Suprapubic skin (tissue), 4 donors: ENCODE data around the gene SPAG8. TPM values are rescaled to one million over a fixed set of nuclear protein-coding genes. Genes with fewer than 3 reads are reported as not detected.

Experiments
- DNase-seq, 2 donors: peaks; one replicate each; pipeline ENCODE4 v3.0.0-alpha.2; 2019; ENCODE audit warnings: low spot score in 2 of 2
- H3K27ac ChIP-seq: fragments of 200-600 bp; sonication (generic); one replicate; pipeline ENCODE4 v1.5.1; 2019
- H3K27me3 ChIP-seq: fragments of 200-600 bp; sonication (generic); one replicate; pipeline ENCODE4 v1.5.1; 2019
- H3K36me3 ChIP-seq: fragments of 200-600 bp; sonication (generic); one replicate; pipeline ENCODE4 v1.5.1; 2019
- H3K4me1 ChIP-seq: fragments of 200-600 bp; sonication (generic); one replicate; pipeline ENCODE4 v1.5.1; 2019
- H3K4me3 ChIP-seq: fragments of 200-600 bp; sonication (generic); one replicate; pipeline ENCODE4 v1.5.1; 2019; ENCODE audit warnings: mild to moderate bottlenecking
- H3K9me3 ChIP-seq: fragments of 200-600 bp; sonication (generic); one replicate; pipeline ENCODE4 v1.5.1; 2019
- EP300 ChIP-seq: sonication (generic); formaldehyde crosslinking; IDR thresholded peaks from one replicate; pipeline ENCODE4 v1.6.1; 2017; ENCODE audit warnings: antibody characterized with exemption
- POLR2A ChIP-seq, 2 donors: fragments of 450-650 bp; IDR thresholded peaks; one replicate each; pipeline ENCODE4 v1.6.1; 2017; ENCODE audit warnings: antibody characterized with exemption in 2 of 2, mild to moderate bottlenecking in 2 of 2, moderate library complexity in 2 of 2
- POLR2AphosphoS5 ChIP-seq, 3 donors: sonication (generic); formaldehyde crosslinking; IDR thresholded peaks; one replicate each; pipeline ENCODE4 v1.6.1; 2017; ENCODE audit warnings: antibody characterized with exemption in 3 of 3
- WGBS: methylation state at CpG from one replicate; pipeline ENCODE4 v1.1.5; 2018; 5-methylcytosine and 5-hydroxymethylcytosine counted together
- total RNA-seq, 4 donors: library from RNA; depleted of rRNA; stranded (reverse); fragments of >200 nt; gene quantifications; one replicate each; pipeline ENCODE4 v1.1.0, GENCODE V29; 2016
- TF ChIP-seq, protein P1 (sequence below), 2 donors: fragments of 200-600 bp in 1 of 2; fragments of 450-650 bp in 1 of 2; sonication (generic) in 1 of 2; IDR thresholded peaks; one replicate each; pipeline ENCODE4 v1.5.1; 2016 to 2019; ENCODE audit warnings: antibody characterized with exemption in 2 of 2, mild to moderate bottlenecking in 1 of 2, moderate library complexity in 1 of 2

The SPAG8 gene
- total RNA-seq, 4 donors from 2014 or later = 0.47 to 0.53 (median 0.52) TPM; not detected in 1

DNA sequence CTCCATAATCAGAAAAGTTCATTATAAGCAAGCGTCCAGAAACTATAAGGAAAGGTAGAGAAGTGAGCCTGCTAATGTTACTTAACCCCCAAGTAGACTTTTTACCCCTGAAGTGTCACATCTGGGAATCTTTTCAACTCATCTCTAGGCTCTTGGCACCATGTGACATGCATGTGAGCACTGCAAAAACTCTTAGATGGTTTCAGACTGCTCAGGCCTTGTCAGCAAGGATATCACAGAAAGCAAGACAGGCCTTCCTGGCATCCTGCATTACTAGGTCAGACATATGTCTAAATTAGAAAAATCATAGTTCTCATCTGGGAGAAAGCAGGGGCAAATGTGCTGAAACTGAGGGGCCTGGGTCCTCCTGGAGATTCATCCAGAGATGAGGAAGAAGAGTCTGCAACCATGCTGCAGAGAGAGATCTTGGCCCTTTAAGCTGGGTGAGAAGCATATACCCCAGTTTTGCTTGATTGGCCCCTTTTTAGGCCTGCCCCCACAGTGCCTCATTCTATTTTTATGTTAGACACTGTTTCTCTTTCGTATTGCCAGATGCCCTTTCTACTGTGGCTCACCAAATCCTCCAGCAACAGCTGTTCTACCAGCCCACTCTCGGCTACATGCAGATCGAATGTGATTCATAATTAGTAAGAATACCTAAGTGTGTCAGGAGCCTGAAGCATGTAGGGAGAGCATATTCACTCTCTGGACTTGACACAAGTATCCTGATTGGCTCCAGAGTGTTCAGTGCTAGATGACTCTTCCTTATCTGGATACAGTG is 35.9 kb upstream of the SPAG8 start:
- no peak for TF ChIP-seq POLR2A (IDR thresholded peaks at IDR 0.05)
- TF ChIP-seq EP300 = no peak
- TF ChIP-seq POLR2AphosphoS5 (IDR thresholded peaks at IDR 0.05) = no peak
- TF ChIP-seq, protein P1, sequence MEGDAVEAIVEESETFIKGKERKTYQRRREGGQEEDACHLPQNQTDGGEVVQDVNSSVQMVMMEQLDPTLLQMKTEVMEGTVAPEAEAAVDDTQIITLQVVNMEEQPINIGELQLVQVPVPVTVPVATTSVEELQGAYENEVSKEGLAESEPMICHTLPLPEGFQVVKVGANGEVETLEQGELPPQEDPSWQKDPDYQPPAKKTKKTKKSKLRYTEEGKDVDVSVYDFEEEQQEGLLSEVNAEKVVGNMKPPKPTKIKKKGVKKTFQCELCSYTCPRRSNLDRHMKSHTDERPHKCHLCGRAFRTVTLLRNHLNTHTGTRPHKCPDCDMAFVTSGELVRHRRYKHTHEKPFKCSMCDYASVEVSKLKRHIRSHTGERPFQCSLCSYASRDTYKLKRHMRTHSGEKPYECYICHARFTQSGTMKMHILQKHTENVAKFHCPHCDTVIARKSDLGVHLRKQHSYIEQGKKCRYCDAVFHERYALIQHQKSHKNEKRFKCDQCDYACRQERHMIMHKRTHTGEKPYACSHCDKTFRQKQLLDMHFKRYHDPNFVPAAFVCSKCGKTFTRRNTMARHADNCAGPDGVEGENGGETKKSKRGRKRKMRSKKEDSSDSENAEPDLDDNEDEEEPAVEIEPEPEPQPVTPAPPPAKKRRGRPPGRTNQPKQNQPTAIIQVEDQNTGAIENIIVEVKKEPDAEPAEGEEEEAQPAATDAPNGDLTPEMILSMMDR (IDR thresholded peaks at IDR 0.05) = no peak
- Histone ChIP-seq H3K9me3 (no peaks in the 10 kb centered on the region), H3K36me3 (peaks cover 2% of the 10 kb centered on the region), H3K27ac (no peak overlapping the region), H3K4me3 (no peak overlapping the region), H3K27me3 (no peaks in the 10 kb centered on the region), H3K4me1 (peaks cover 43% of the 10 kb centered on the region)
- DNase-seq = peak in 1 of 2 donors; percentile 5
- WGBS = 57% methylated on average over 4 of the region's 4 CpGs

DNA sequence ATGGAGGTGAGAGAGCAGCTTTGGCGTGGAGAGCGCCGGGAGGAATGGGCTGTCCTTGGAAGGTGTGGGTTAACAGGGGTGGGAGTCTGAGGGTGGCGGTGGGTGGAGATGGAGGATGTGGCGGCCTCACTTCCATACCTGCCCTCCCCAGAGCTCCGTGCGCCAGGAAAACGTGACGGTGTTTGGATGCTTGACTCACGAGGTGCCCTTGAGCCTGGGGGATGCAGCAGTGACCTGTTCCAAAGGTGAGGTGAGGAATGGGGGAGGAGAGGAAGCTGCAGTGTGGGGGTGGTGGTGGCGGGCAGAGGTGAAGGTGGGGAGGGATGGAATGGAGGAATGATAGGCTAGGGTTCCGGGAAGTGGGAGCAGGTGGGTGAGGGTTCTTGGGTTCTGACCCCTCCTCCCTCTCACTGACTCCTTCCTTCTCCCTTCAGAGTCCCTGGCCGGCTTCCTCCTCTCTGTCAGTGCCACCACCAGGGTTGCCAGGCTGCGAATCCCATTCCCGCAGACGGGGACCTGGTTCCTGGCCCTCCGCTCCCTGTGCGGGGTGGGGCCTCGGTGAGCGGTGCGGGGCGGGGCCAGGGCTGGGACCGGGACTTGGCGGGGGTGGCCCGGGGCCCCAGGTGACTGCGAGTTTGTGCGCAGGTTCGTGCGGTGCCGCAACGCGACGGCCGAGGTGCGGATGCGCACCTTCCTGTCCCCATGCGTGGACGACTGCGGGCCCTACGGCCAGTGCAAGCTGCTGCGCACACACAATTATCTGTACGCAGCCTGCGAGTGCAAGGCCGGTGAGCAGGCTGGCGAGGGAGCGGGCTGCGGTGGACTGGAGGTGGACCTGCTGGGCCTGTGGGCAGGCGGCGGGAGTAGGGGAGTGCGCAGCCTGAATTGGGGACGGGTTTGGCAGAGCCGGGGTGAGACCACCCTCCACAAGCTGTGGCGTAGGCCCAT is 34.0 kb upstream of the SPAG8 start:
- Histone ChIP-seq H3K36me3 (no peaks in the 10 kb centered on the region), H3K4me3 (peak overlapping the region; percentile 35), H3K27me3 (no peaks in the 10 kb centered on the region), H3K9me3 (no peaks in the 10 kb centered on the region), H3K27ac (peak overlapping the region; percentile 64), H3K4me1 (peaks cover 52% of the 10 kb centered on the region)
- no peak for DNase-seq
- no peak for TF ChIP-seq POLR2A (IDR thresholded peaks at IDR 0.05)
- no peak for TF ChIP-seq EP300
- 49% methylated on average over 18 of the region's 53 CpGs for WGBS

DNA sequence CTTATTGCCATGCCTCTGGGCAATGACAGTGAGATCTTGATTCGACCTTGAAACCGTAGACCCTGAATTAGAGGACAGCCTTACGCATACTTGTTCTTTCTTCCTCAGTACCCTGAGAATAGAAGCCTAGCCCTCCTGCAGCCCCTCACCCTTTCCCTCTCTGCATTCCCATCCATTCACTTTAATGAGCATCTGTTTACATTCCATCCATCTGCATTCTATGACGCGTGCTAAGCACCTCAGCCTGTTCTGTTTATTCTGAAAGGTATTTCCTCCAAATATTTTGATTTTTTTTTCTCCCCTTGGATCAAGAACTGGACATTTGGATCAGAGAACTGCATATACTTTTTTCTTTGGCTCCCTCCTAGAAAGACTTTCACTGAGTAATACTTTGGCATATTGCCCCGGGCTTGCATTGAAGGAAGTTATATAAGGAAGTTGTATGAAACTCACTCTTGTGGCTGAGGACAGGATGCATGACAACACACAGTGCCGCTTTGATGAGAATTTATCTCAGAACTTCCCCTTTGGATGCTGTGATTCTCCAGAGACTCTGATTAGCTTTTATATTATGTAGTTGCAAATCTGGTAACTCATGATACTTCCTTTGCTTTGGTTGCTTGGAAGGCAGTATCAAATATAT is 32.7 kb upstream of the SPAG8 start:
- DNase-seq = no peak
- WGBS = 27% methylated on average over 7 of the region's 7 CpGs

DNA sequence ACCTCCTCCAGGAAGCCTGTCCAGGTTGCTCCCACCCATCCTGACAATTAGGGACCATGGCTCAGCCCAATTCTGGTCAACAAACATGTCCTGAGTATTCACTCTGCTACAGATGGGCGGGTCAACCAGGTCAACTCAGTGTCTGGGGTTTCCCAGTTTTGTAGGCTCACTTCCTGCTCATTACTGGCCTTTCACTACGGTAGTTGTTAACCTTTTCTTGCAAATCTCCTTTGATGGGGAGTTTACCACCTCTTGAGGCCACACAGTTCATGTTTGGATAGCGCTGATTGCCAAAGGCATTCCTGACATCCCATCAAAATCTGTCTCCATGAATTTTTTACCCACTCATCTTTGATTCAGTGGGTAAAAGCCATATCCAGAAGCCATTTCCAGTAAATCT is 30.7 kb upstream of the SPAG8 start:
- H3K4me3 ChIP-seq = no peak overlapping the region
- peaks cover 50% of the 10 kb centered on the region for H3K4me1 ChIP-seq
- 84% methylated on average over 3 of the region's 3 CpGs for WGBS
- H3K9me3 ChIP-seq = no peaks in the 10 kb centered on the region
- H3K27me3 ChIP-seq = no peaks in the 10 kb centered on the region
- no peak for DNase-seq
- no peaks in the 10 kb centered on the region for H3K36me3 ChIP-seq
- H3K27ac ChIP-seq = no peak overlapping the region
- TF ChIP-seq POLR2A (IDR thresholded peaks at IDR 0.05) (no peak), EP300 (no peak), POLR2AphosphoS5 (IDR thresholded peaks at IDR 0.05) (no peak)
- TF ChIP-seq, protein P1 (IDR thresholded peaks at IDR 0.05) = no peak

More for the DNA sequence above, 32.7 kb upstream of the SPAG8 start:
- no peaks in the 10 kb centered on the region for H3K27me3 ChIP-seq
- no peak overlapping the region for H3K4me3 ChIP-seq
- peaks cover 53% of the 10 kb centered on the region for H3K4me1 ChIP-seq
- H3K9me3 ChIP-seq = no peaks in the 10 kb centered on the region
- TF ChIP-seq EP300 (no peak), POLR2AphosphoS5 (IDR thresholded peaks at IDR 0.05) (no peak), POLR2A (IDR thresholded peaks at IDR 0.05) (no peak)
- TF ChIP-seq, protein P1 (IDR thresholded peaks at IDR 0.05) = no peak
- H3K36me3 ChIP-seq = no peaks in the 10 kb centered on the region
- H3K27ac ChIP-seq = peak overlapping the region; percentile 66

DNA sequence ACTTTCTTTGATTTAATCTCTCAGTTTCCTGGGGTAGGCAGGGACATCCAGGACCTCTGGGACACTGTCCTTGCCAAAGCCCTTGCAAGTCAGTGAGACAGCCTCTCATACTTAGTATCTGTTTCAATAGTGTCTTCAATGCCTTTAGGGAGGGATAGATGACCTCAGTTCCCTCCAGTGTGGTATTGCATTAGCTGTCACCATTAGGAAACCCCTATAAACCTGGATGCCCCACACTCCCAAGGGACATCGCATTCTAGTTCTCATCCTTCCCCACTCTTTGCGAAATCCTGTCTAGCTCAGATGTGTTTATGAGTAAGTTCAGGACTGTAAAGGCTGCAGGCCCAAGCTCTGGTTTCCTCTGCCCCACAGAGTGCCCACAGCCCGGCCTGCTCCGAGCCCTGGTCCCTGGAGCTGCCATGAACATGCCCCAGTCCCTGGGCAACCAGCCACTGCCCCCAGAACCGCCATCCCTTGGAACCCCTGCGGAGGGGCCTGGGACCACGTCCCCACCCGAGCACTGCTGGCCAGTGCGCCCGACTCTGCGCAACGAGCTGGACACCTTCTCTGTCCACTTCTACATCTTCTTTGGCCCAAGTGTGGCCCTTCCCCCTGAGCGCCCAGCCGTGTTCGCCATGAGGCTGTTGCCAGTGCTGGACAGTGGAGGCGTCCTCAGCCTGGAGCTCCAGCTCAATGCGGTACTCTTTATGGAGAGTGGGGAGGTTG is 30.1 kb upstream of the SPAG8 start:
- peak in 1 of 3 donors; percentile 34 for TF ChIP-seq POLR2AphosphoS5 (IDR thresholded peaks at IDR 0.05)
- TF ChIP-seq, protein P1 (IDR thresholded peaks at IDR 0.05) = no peak
- 89% methylated on average over 16 of the region's 17 CpGs for WGBS
- H3K27ac ChIP-seq = no peak overlapping the region
- no peak for DNase-seq
- H3K36me3 ChIP-seq = no peaks in the 10 kb centered on the region
- no peak overlapping the region for H3K4me3 ChIP-seq
- peaks cover 49% of the 10 kb centered on the region for H3K4me1 ChIP-seq
- no peaks in the 10 kb centered on the region for H3K27me3 ChIP-seq
- H3K9me3 ChIP-seq = no peaks in the 10 kb centered on the region
